Kasumi-1 (cell line): Measurements from ENCODE around the gene HABP2.
A peak's percentile ranks its signal among the peaks of the same experiment; 100 is the strongest.

ENCODE experiments used
- DNase-seq, 2 experiments: peaks; one replicate each; lab custom pipeline; 2025; lab: John Stamatoyannopoulos, UW

HABP2 gene

GRCh38 chr10:113527211-113527906 is 25.5 kb upstream of the HABP2 start:
- no peak for DNase-seq

- no peak for DNase-seq
Observed at GRCh38 chr10:113528876-113529275, 24.0 kb upstream of the HABP2 start.

GRCh38 chr10:113529575-113529974 is 23.3 kb upstream of the HABP2 start:
- no peak for DNase-seq

- no peak for DNase-seq
Observed at GRCh38 chr10:113530476-113530875, 22.4 kb upstream of the HABP2 start.

- no peak for DNase-seq
Observed at GRCh38 chr10:113532724-113533123, 20.1 kb upstream of the HABP2 start.

- DNase-seq: no peak
Observed at GRCh38 chr10:113533801-113534200, 19.1 kb upstream of the HABP2 start.

GRCh38 chr10:113534423-113534822 is 18.4 kb upstream of the HABP2 start:
- no peak for DNase-seq

GRCh38 chr10:113537672-113538071 is 15.2 kb upstream of the HABP2 start:
- DNase-seq: no peak

GRCh38 chr10:113538151-113538550 is 14.7 kb upstream of the HABP2 start:
- DNase-seq: no peak

GRCh38 chr10:113539789-113540188 is 13.1 kb upstream of the HABP2 start:
- DNase-seq: peak; percentile 46 to 63

- no peak for DNase-seq
Observed at GRCh38 chr10:113540845-113541548, 11.9 kb upstream of the HABP2 start.

- no peak for DNase-seq
Observed at GRCh38 chr10:113541549-113541927, 11.3 kb upstream of the HABP2 start.

- DNase-seq: no peak
Observed at GRCh38 chr10:113543107-113543955, 9.5 kb upstream of the HABP2 start.

- DNase-seq: no peak
Observed at GRCh38 chr10:113544392-113544791, 8.5 kb upstream of the HABP2 start.

- no peak for DNase-seq
Observed at GRCh38 chr10:113547426-113547825, 5.4 kb upstream of the HABP2 start.

- DNase-seq: no peak
Observed at GRCh38 chr10:113549856-113550255, 3.0 kb upstream of the HABP2 start.

- DNase-seq: no peak
Observed at GRCh38 chr10:113550365-113550764, 2.5 kb upstream of the HABP2 start.

GRCh38 chr10:113552014-113552413 is 839 bp upstream of the HABP2 start:
- DNase-seq: no peak

- DNase-seq: no peak
Observed at GRCh38 chr10:113553149-113553548, 296 bp downstream of the HABP2 start.

GRCh38 chr10:113554214-113554613 is 1.4 kb downstream of the HABP2 start:
- DNase-seq: no peak

GRCh38 chr10:113555245-113555644 is 2.4 kb downstream of the HABP2 start:
- DNase-seq: no peak

GRCh38 chr10:113555751-113556150 is 2.9 kb downstream of the HABP2 start:
- DNase-seq: no peak

- no peak for DNase-seq
Observed at GRCh38 chr10:113557424-113557862, 4.6 kb downstream of the HABP2 start.
